ENCODE results near the gene PRKN.

GRCh38 chr6:162640756-162641155 lies 86.8 kb downstream of the PRKN start:
- TF ChIP-seq CTCF (conservative IDR thresholded peaks at IDR 0.05) = no peak
- TF ChIP-seq ZFX (IDR thresholded peaks at IDR 0.05) = no peak

Data from C4-2B (cell line).